Stimulated activated CD4-positive, alpha-beta T cell treated with anti-CD3 and anti-CD28 coated beads, TNF-alpha, amount 100 ng/mL, for 1 hour (primary cell): ENCODE measurements around the gene STK11IP.

Experiments
- DNase-seq, 3 donors: peaks; one replicate each; pipeline ENCODE4 v3.0.0-alpha.2; 2020; ENCODE audit warnings: low read depth in 3 of 3, low spot score in 1 of 3

The STK11IP gene

GRCh38 chr2:219613461-219614070, 15.9 kb downstream of the STK11IP start:
- DNase-seq = no peak

GRCh38 chr2:219614076-219614860, 16.6 kb downstream of the STK11IP start:
- DNase-seq = no peak

GRCh38 chr2:219615036-219615435, 17.4 kb downstream of the STK11IP start:
- no peak for DNase-seq

- DNase-seq = no peak
Measured at GRCh38 chr2:219615894-219616293, 18.2 kb downstream of the STK11IP start.

- no peak for DNase-seq
Measured at GRCh38 chr2:219616550-219616949, 18.9 kb downstream of the STK11IP start.

GRCh38 chr2:219618733-219619122, 21.1 kb downstream of the STK11IP start:
- DNase-seq = no peak

GRCh38 chr2:219619235-219619634, 21.6 kb downstream of the STK11IP start:
- no peak for DNase-seq

- DNase-seq = no peak
Measured at GRCh38 chr2:219620546-219620945, 22.9 kb downstream of the STK11IP start.

- no peak for DNase-seq
Measured at GRCh38 chr2:219621935-219622334, 24.3 kb downstream of the STK11IP start.

GRCh38 chr2:219622472-219622871, 24.8 kb downstream of the STK11IP start:
- DNase-seq = no peak

GRCh38 chr2:219624565-219624964, 26.9 kb downstream of the STK11IP start:
- DNase-seq = no peak

GRCh38 chr2:219625179-219625578, 27.5 kb downstream of the STK11IP start:
- no peak for DNase-seq

GRCh38 chr2:219626540-219626939, 28.9 kb downstream of the STK11IP start:
- no peak for DNase-seq

- DNase-seq = no peak
Measured at GRCh38 chr2:219627103-219628100, 29.7 kb downstream of the STK11IP start, which contains the start of gene SLC4A3. Gene SLC4A3, plus strand, starts transcription at chr2:219627630. Its CDS starts 363 bp downstream, at chr2:219627993.

GRCh38 chr2:219628235-219628985, 30.8 kb downstream of the STK11IP start:
- no peak for DNase-seq

GRCh38 chr2:219628986-219629901, 31.6 kb downstream of the STK11IP start:
- DNase-seq = no peak

GRCh38 chr2:219629976-219630695, 32.5 kb downstream of the STK11IP start:
- no peak for DNase-seq

GRCh38 chr2:219630770-219631405, 33.2 kb downstream of the STK11IP start:
- DNase-seq = no peak
